HG03103 (cell line): ENCODE measurements around the gene OR8G1.
"Not testable (repeated sequence)": the region's sequence is repeated elsewhere in the genome, so short reads cannot be mapped to it uniquely, and the experiment has no call there.

Source experiments
- ATAC-seq: cut with Tn5 transposase; IDR thresholded peaks from one replicate; pipeline ENCODE4 v1.9.1; 2021; ENCODE audit warnings: low read depth; ENCODE audit not compliant: unreplicated experiment

Gene OR8G1

GRCh38 chr11:124233376-124233775 lies 7.5 kb upstream of the OR8G1 start:
- no peak for ATAC-seq

GRCh38 chr11:124238512-124238911 lies 2.4 kb upstream of the OR8G1 start:
- no peak for ATAC-seq

- not testable (repeated sequence) for ATAC-seq
These were observed 9.0 kb downstream of the OR8G1 start for GRCh38 chr11:124249869-124250268.

- no peak for ATAC-seq
These were observed 15.2 kb downstream of the OR8G1 start, which contains the start of gene OR8G5 for GRCh38 chr11:124256076-124256475. OR8G5 (plus strand) TSS chr11:124256376; CDS start chr11:124264932, 8,556 bp downstream.

GRCh38 chr11:124265041-124265440 lies 24.1 kb downstream of the OR8G1 start:
- not testable (repeated sequence) for ATAC-seq

- ATAC-seq = not testable (repeated sequence)
These were observed 30.0 kb downstream of the OR8G1 start for GRCh38 chr11:124270886-124271285.

GRCh38 chr11:124274000-124274399 lies 33.1 kb downstream of the OR8G1 start:
- no peak for ATAC-seq

- no peak for ATAC-seq
These were observed 35.2 kb downstream of the OR8G1 start for GRCh38 chr11:124276081-124276480.

- ATAC-seq = no peak
These were observed 36.3 kb downstream of the OR8G1 start for GRCh38 chr11:124277207-124277606.

- ATAC-seq = no peak
These were observed 36.9 kb downstream of the OR8G1 start for GRCh38 chr11:124277804-124278203.

- no peak for ATAC-seq
These were observed 37.4 kb downstream of the OR8G1 start for GRCh38 chr11:124278261-124278660.

GRCh38 chr11:124285610-124286344 lies 44.9 kb downstream of the OR8G1 start:
- ATAC-seq = peak; percentile 76

GRCh38 chr11:124294687-124295086 lies 53.8 kb downstream of the OR8G1 start:
- no peak for ATAC-seq

GRCh38 chr11:124296016-124296415 lies 55.1 kb downstream of the OR8G1 start:
- ATAC-seq = no peak

- ATAC-seq = no peak
These were observed 57.0 kb downstream of the OR8G1 start for GRCh38 chr11:124297921-124298320.

- ATAC-seq = no peak
These were observed 60.7 kb downstream of the OR8G1 start for GRCh38 chr11:124301548-124301947.

GRCh38 chr11:124302347-124303125 lies 61.6 kb downstream of the OR8G1 start:
- no peak for ATAC-seq
